Cardiac muscle cell (in vitro differentiated cells and primary cell): Measurements from ENCODE around the gene LMX1B. TPM values are rescaled to one million over a fixed set of nuclear protein-coding genes. Genes with fewer than 3 reads are reported as not detected.
"Not testable (repeated sequence)": the region's sequence is repeated elsewhere in the genome, so short reads cannot be mapped to it uniquely, and the experiment has no call there.

Experiments
- DNase-seq, 2 donors: peaks; one replicate each; pipeline versions ENCODE4 v3.0.0 to v3.0.0-alpha.2; 2010 to 2017; ENCODE audit warnings: low read depth in 1 of 2, low spot score in 1 of 2
- H3K27ac ChIP-seq: fragments of 200-600 bp; sonication (generic); 2 replicates; pipeline ENCODE4 v1.5.1; 2016
- H3K27me3 ChIP-seq: fragments of 200-600 bp; sonication (generic); 2 replicates; pipeline ENCODE4 v1.6.0; 2016; ENCODE audit warnings: control low read depth
- H3K36me3 ChIP-seq: fragments of 200-600 bp; sonication (generic); 2 replicates; pipeline ENCODE4 v1.5.1; 2016; ENCODE audit warnings: control low read depth
- H3K4me1 ChIP-seq: fragments of 200-600 bp; sonication (generic); 2 replicates; pipeline ENCODE4 v1.8.1; 2017; ENCODE audit warnings: low read depth, mild to moderate bottlenecking, mixed run types
- H3K4me3 ChIP-seq: fragments of 200-600 bp; sonication (generic); 2 replicates; pipeline ENCODE4 v1.5.1; 2016; ENCODE audit warnings: mild to moderate bottlenecking
- H3K9me3 ChIP-seq: fragments of 200-600 bp; sonication (generic); 2 replicates; pipeline ENCODE4 v1.5.1; 2017; ENCODE audit warnings: low read depth, mild to moderate bottlenecking, control low read depth
- CTCF ChIP-seq: IDR thresholded peaks from 2 replicates; pipeline ENCODE4 v1.5.1; 2012; ENCODE audit warnings: low read depth, mild to moderate bottlenecking, low read length
- polyA plus RNA-seq: library from polyadenylated mRNA; unstranded; fragments of >200 nt; fragmentation: Nextera tagmentation; extraction: Ambion mirVana; gene quantifications from 2 replicates; pipeline ENCODE4 v1.2.1, GENCODE V29; 2016
- total RNA-seq: library from RNA; depleted of rRNA; stranded (reverse); fragments of >200 nt; gene quantifications from 2 replicates; pipeline ENCODE4 v1.2.3, GENCODE V29; 2016

LMX1B gene
- total and polyA plus RNA-seq, 2 experiments from 2014 or later = not detected

- Histone ChIP-seq H3K27me3 (peaks cover 99% of the 10 kb centered on the region), H3K36me3 (no peaks in the 10 kb centered on the region), H3K4me3 (no peak overlapping the region), H3K9me3 (no peaks in the 10 kb centered on the region), H3K27ac (no peak overlapping the region), H3K4me1 (no peaks in the 10 kb centered on the region)
- TF ChIP-seq CTCF = no peak
- DNase-seq = no peak
Measured at GRCh38 chr9:126652140-126652582, 38.4 kb downstream of the LMX1B start.

GRCh38 chr9:126654124-126654523, 40.4 kb downstream of the LMX1B start:
- H3K4me1 ChIP-seq = peaks cover 4% of the 10 kb centered on the region
- peaks cover 94% of the 10 kb centered on the region for H3K27me3 ChIP-seq
- no peak for TF ChIP-seq CTCF

GRCh38 chr9:126656214-126656613, 42.5 kb downstream of the LMX1B start:
- not testable (repeated sequence) for H3K36me3 ChIP-seq, DNase-seq, H3K4me3 ChIP-seq, H3K9me3 ChIP-seq, H3K27ac ChIP-seq, H3K4me1 ChIP-seq
- peaks cover 73% of the 10 kb centered on the region for H3K27me3 ChIP-seq

More at GRCh38 chr9:126654124-126654523, 40.4 kb downstream of the LMX1B start:
- H3K36me3 ChIP-seq = no peaks in the 10 kb centered on the region
- no peak overlapping the region for H3K4me3 ChIP-seq
- H3K9me3 ChIP-seq = no peaks in the 10 kb centered on the region
- no peak for DNase-seq
- H3K27ac ChIP-seq = no peak overlapping the region

- peaks cover 54% of the 10 kb centered on the region for H3K27me3 ChIP-seq
- no peak for TF ChIP-seq CTCF
- no peak for DNase-seq
Measured at GRCh38 chr9:126658201-126658825, 44.6 kb downstream of the LMX1B start.

GRCh38 chr9:126658956-126659555, 45.3 kb downstream of the LMX1B start:
- H3K36me3 ChIP-seq = no peaks in the 10 kb centered on the region
- H3K4me3 ChIP-seq = no peak overlapping the region
- H3K9me3 ChIP-seq = no peaks in the 10 kb centered on the region
- H3K27me3 ChIP-seq = peaks cover 46% of the 10 kb centered on the region
- no peak for DNase-seq
- peaks cover 11% of the 10 kb centered on the region for H3K4me1 ChIP-seq
- TF ChIP-seq CTCF = no peak
- H3K27ac ChIP-seq = no peak overlapping the region

More at GRCh38 chr9:126658201-126658825, 44.6 kb downstream of the LMX1B start:
- Histone ChIP-seq H3K36me3 (no peaks in the 10 kb centered on the region), H3K4me3 (no peak overlapping the region), H3K27ac (no peak overlapping the region), H3K9me3 (no peaks in the 10 kb centered on the region), H3K4me1 (peaks cover 6% of the 10 kb centered on the region)

GRCh38 chr9:126661122-126661520, 47.4 kb downstream of the LMX1B start:
- no peak for DNase-seq
- peaks cover 12% of the 10 kb centered on the region for H3K4me1 ChIP-seq
- TF ChIP-seq CTCF = no peak
- no peak overlapping the region for H3K27ac ChIP-seq
- H3K4me3 ChIP-seq = no peak overlapping the region
- H3K36me3 ChIP-seq = no peaks in the 10 kb centered on the region
- no peaks in the 10 kb centered on the region for H3K9me3 ChIP-seq
- peaks cover 36% of the 10 kb centered on the region for H3K27me3 ChIP-seq
